AG10803 (cell line): ENCODE measurements around the gene INPP1.

Source experiments
- DNase-seq: peaks from one replicate; pipeline ENCODE4 v3.0.0; 2010; ENCODE audit warnings: low read depth
- H3K4me3 ChIP-seq: 2 replicates; pipeline ENCODE4 v1.5.1; 2011; ENCODE audit warnings: mild to moderate bottlenecking, low read length, control low read depth
- CTCF ChIP-seq: conservative IDR thresholded peaks from 2 replicates; pipeline ENCODE4 v1.5.1; 2011; ENCODE audit warnings: mild to moderate bottlenecking, low read length, control low read depth, inconsistent platforms

INPP1 gene

GRCh38 chr2:190404487-190404886, 61.1 kb downstream of the INPP1 start:
- no peak for DNase-seq
- no peak overlapping the region for H3K4me3 ChIP-seq
- no peak for TF ChIP-seq CTCF

GRCh38 chr2:190405070-190405469, 61.7 kb downstream of the INPP1 start:
- H3K4me3 ChIP-seq, result no peak overlapping the region
- no peak for TF ChIP-seq CTCF
- no peak for DNase-seq

- DNase-seq, result no peak
- H3K4me3 ChIP-seq, result no peak overlapping the region
- TF ChIP-seq CTCF, result no peak
These were observed 62.6 kb downstream of the INPP1 start for GRCh38 chr2:190405995-190406394.

GRCh38 chr2:190406805-190407204, 63.4 kb downstream of the INPP1 start:
- no peak for DNase-seq
- no peak for TF ChIP-seq CTCF
- H3K4me3 ChIP-seq, result no peak overlapping the region

GRCh38 chr2:190407246-190407661, 63.9 kb downstream of the INPP1 start:
- peak overlapping the region; percentile 63 for H3K4me3 ChIP-seq
- no peak for TF ChIP-seq CTCF
- DNase-seq, result no peak

GRCh38 chr2:190407662-190408537, 64.5 kb downstream of the INPP1 start, which contains the start of gene MFSD6:
Gene MFSD6, plus strand, starts transcription at chr2:190408355. Its CDS starts 27,675 bp downstream, at chr2:190436030.
- peak within 1 kb of the TSS; percentile 63 for H3K4me3 ChIP-seq
- TF ChIP-seq CTCF, result no peak
- peak; percentile 5 for DNase-seq
